ENCODE results near the gene HIP1R. TPM values are rescaled to one million over a fixed set of nuclear protein-coding genes. Genes with fewer than 3 reads are reported as not detected.

The HIP1R gene
- polyA plus RNA-seq, 4 donors: 56.4 to 110 (median 83.4) TPM

GRCh38 chr12:122827258-122827657 is 8.0 kb upstream of the HIP1R start:
- no peak for DNase-seq (ENCODE audit: low read depth in 4 of 4, low spot score in 2 of 4)

DNA sequence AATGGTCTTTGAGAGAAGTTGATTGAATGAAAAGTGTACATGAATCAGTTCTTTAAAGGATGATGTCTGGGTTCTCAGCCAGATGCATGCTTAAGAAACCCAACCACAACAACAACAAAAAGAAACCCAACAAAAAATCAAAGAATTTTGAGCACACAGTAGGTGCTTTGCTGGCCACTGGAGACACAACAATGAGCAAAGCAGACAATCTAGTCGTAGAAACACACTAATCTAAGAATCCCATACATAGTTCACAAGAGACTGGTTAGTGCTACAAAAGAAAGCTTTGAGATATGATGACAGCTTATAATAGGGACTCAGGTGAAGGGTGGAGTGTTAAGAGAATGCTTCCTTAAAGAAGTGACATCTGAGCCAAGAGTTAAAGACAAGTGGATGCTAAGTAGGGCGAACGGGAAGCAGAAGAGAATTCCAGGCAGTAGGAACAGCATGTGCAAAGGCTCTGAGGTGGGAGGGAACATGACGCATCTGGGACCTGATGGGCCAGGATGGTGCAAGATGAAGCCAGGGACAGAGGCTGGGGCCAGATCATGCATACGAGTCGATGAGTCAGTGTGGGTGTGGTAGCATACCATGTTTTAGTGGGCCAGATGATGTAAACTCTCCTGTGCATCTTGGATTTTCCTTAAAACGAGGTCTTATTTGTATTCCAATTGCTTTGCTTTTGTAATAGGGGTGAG is 4.6 kb upstream of the HIP1R start:
- DNase-seq (ENCODE audit: low read depth in 4 of 4, low spot score in 2 of 4): no peak

DNA sequence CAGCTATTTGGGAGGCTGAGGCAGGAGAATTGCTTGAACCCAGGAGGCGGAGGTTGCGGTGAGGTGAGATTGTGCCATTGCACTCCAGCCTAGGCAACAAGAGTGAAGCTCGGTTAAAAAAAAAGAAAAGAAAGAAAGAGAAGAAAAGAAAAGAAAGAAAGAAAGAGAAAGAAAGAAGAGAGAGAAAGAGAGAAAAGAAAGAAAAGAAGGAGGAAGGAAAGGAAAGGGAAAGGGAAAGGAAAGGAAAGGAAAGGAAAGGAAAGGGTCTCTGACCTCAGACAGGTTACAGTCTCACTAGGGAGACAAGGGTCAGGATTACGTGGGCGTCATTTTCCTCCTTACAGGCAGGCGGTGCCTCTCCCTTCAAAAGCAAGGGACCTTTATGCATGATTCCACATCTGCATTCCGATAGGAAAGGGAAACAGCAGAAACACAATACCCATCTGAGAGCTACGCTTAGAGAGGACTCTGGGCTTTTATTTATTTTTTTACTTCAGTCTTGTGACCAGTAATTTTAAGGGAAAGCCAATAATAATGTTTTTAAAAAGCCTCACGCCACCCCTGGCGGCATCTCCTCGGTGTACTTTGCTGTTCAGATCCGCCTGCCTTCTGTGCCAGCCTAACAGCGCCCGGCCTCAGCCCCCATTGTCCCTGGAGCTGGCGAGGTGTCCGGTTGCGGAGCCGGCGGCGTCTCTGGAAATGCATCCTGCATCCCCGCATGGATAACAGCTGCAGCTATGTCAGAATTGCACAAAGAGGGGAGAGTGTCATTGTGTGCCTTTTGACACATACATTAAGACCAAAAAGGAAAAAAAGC is 945 bp upstream of the HIP1R start:
- DNase-seq (ENCODE audit: low read depth in 4 of 4, low spot score in 2 of 4): peak in 2 of 4 donors; percentile 73 to 75

DNA sequence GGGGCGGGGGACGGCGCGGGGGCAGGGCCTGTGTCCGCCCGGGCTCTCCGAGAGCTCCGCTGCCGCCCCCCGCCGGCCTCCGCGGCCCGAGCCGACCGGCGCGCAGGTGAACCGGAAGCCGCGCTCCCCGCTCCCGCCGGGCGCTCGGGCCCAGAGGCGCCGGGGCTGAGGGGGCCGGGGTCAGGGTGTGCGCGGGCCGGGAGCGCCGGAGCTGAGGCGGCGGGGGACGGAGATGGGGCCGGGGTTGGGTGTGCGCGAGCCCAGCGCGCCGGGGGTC is 431 bp downstream of the HIP1R start:
- DNase-seq (ENCODE audit: low read depth in 4 of 4, low spot score in 2 of 4): no peak

- peak in 1 of 4 donors; percentile 44 for DNase-seq (ENCODE audit: low read depth in 4 of 4, low spot score in 2 of 4)
Measured at GRCh38 chr12:122836027-122836921, 1.0 kb downstream of the HIP1R start.

GRCh38 chr12:122837306-122838265 is 2.3 kb downstream of the HIP1R start:
- DNase-seq (ENCODE audit: low read depth in 4 of 4, low spot score in 2 of 4): no peak

DNA sequence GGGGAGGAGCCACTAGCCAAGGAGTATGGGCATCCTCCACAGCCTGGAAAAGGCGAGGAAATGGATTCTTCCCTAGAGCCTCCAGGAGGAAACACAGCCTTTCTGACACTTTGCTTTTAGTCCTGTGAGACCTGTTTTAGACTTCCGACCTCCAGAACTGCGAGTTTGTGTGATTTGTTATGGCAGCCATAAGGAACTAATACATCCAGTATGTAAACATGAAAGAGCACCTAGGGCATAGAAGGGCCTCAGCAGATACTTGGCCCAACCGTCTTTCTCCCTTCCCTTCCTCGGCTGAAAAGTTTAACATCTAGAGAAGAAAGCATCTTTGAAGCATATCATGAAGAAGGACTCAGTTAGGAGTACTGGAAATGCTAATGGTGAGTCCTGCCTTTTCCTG is 3.6 kb downstream of the HIP1R start:
- DNase-seq (ENCODE audit: low read depth in 4 of 4, low spot score in 2 of 4): no peak

DNA sequence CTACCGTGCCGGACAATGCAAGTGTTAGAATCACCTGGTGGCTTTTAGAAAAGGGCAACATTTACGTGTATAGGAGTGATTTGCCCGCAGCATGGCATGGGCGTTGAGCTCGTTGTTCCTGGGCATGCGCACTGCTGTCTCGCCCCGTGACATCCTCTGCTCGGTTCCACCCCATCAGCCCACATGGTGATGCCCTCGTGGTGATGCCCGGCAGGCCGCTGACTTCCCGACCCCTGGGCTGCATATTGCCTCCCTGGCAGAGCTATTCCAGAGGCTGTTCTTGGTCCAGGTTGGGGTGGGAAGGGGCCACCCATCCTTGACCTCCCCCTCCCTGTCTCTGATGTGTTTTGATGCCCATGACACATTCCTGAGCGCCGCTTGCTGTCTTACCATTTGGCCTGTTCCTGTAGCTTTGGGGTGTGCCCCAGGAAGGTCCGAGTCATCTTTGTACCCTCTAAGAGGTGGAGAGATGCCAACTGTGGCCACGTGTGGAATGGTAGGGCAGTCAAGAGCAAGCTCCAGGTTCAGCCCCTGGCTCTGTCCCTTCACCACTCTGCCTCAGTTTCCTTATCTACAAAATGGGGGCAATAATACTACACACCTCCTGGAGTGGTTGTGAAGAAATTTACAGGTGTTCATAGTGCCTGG is 4.8 kb downstream of the HIP1R start:
- DNase-seq (ENCODE audit: low read depth in 4 of 4, low spot score in 2 of 4): no peak

DNA sequence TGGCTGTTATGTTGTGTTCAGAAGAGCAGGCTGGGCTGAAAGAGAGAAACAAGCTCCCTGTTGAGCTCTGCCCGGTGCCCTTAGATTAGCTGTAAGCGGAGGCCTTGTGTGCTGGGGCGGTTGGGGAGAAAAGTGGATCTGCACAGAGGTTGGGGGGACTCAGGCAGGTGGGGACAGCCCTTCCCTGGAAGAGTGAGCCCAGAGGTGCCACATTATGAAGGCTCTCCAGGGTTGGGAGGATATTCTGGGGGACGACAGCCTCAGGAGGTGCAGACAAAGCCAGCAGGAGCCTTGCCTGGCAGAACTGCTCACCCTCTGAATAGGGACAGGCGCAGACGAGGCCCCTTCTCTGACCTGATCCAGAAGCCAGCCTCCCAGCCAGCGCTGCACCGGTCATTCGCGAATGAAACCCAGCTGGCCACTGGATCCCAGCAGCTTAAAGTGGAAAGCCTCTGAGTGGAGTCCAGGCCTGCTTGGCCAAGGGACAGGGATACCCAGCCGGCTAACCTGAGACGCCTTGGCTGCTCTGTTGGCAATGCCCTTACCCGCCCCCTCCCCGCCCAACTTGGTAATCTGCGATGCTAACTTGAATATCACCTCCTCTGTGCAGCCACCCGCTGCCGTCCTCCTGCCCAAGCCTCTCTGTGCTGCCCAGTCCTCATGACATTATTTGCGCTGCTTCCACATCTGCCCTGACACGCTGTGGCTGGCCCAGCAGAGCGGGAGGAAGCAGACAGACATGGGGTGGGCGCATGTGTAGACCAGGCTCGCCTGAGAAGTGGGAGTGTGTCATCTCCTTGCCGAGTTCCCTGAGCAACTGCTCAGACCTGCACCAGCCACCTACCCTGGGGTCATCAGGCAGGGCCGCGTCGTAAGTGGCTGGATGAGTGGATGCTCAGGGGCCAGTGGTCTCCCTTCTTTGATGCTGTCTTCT is 5.6 kb downstream of the HIP1R start:
- no peak for DNase-seq (ENCODE audit: low read depth in 4 of 4, low spot score in 2 of 4)

GRCh38 chr12:122841544-122842321 is 6.5 kb downstream of the HIP1R start:
- peak in 1 of 4 donors; percentile 61 for DNase-seq (ENCODE audit: low read depth in 4 of 4, low spot score in 2 of 4)

DNA sequence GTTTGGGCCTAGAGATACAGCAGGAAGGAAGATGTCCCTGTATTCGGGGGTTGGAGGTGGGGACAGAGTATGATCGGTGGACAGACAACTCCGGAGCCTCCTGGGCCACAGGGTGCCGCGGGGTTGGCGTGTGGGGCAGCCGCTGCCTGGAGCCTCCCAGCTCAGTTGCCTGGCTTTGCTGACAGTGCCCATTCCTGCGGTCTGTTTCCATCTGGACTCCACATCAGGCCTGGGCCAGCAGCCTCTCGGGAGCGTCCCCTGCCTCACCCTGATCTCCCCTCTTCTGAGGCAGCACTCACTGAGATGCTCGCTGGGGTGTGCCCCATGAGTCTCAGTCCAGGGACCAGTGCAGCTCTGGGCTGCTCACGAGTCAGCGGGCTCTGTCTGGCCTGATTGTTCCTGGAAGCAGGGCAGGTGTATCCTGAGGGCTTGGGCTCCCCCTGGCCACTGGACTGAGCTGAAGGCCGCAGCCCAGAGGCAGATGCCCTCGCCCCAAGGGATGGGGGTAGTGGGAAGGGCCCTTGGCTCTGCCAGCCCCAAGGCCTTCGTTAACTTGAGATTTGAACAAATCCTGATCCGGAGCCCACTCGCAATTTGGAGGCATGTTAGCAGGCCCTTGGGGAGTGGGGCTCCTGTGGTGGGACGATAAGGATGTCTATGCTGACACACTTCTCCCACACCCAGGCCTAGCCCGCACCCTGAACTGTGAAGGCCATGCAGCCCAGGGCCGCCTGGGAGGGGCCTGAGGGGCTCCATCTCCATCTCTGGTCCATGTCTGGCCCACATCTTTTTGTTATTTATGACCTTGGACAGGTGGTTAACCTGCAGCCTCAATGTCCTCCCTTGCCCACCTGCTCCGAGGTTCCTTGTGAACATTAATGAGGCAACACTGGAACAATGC is 7.5 kb downstream of the HIP1R start:
- no peak for DNase-seq (ENCODE audit: low read depth in 4 of 4, low spot score in 2 of 4)

- DNase-seq (ENCODE audit: low read depth in 4 of 4, low spot score in 2 of 4): no peak
Measured at GRCh38 chr12:122843455-122843854, 8.2 kb downstream of the HIP1R start.

GRCh38 chr12:122844366-122844971 is 9.2 kb downstream of the HIP1R start:
- DNase-seq (ENCODE audit: low read depth in 4 of 4, low spot score in 2 of 4): no peak

DNA sequence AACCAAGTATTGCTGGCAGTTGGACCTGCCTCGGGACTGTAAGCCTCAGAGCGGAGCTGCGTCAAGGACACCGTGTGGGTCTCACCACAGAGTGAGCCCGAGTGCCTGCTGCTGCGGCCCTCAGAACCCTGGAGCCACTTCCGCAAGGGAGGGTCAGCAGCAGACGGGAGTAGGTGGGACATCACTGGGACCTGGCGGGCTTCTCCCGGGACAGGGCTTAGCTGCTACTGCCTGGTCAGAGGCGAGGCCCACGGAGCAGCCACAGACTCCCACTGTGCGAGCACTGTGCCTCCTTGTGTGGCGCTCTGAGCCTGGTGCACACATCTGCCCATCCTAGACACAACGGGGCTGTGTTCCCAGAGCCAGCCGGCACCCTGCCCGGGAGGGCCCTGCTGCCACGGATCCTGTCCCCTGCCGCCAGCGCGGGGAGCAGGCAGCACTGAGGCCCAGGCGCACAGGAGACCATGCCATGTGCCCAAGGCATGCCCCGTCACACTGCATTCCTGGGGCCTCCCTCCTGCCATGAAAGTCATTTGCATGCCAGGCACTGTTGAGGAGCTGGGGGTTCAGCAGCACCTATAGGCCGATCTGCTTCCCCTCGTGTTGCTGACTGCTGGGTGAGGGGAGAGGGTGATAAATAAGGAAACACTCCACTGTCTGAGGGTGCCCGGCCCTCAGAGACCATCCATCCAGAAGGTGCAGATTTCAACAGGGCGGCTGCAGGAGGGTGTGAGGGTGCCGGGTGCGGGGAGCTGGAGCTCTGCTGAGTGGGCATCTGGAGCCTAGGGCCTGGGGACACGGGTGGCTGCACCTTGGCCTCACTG is 10.0 kb downstream of the HIP1R start:
- no peak for DNase-seq (ENCODE audit: low read depth in 4 of 4, low spot score in 2 of 4)

DNA sequence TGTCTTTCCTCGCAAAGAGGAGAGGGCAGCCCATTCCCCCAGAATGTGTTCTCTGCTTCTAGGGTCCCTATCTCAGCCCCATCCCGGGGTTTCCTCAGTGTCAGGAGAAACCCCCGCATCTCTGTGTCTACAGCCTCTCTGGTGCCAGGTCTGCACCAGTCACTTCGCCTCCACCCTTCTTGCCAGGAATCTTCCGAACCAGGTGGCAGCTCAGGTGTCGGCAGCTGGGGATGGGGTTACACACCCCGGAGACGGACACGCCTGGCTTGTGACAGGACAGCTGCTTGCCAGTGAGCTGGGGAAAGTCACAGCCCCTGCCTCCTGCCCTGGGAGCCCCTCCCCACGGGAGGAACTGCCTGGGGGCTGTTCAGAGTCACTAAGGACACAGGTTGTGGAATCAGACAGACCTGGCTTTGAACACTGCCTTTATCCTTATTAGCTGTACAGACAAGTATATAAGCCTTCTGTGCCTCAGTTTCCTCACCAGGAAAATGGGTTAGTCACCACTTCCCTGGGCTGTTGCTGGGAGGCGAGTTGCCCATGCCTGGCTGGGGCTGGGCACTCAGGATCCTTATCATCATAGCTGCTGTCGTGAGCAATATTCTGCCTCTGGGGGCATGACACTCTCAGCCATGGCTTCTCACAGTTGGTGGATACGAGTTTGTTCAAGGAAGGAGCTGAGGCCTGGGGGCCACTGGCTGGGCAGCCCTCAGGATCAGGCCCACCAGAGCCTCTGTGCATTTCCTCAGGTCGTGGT is 10.8 kb downstream of the HIP1R start:
- no peak for DNase-seq (ENCODE audit: low read depth in 4 of 4, low spot score in 2 of 4)
